Measurements from ENCODE around the gene PAPOLB. TPM values are rescaled to one million over a fixed set of nuclear protein-coding genes. Genes with fewer than 3 reads are reported as not detected.

The PAPOLB gene
- total RNA-seq, 1 experiment from 2014 or later = not detected

DNA sequence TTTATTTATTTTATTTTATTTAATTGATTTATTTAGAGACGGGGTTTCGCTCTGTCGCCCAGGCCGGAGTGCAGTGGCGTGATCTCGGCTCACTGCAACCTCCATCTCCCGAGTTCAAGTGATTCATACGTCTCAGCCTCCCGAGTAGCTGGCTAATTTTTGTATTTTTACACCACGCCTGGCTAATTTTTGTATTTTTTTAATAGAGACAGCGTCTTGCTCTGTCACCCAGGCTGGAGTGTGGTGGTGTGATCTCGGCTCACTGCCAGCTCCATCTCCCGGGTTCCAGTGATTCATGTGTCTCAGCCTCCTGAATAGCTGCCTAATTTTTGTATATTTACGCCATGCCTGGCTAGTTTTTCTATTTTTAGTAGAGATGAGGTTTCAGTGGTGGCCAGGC, 52.2 kb downstream of the PAPOLB start:
- Mint-ChIP-seq H3K27ac (ENCODE audit: low read depth, unreplicated experiment) (no peak overlapping the region), H3K36me3 (ENCODE audit: insufficient read depth, unreplicated experiment) (no peaks in the 10 kb centered on the region), H3K4me1 (ENCODE audit: insufficient read depth, unreplicated experiment) (no peaks in the 10 kb centered on the region), H3K27me3 (ENCODE audit: insufficient read depth, unreplicated experiment) (peaks cover 27% of the 10 kb centered on the region), H3K4me3 (ENCODE audit: unreplicated experiment) (no peak overlapping the region), H3K9me3 (ENCODE audit: unreplicated experiment) (peaks cover 10% of the 10 kb centered on the region)
- BruUV-seq (replicated peaks) = no TSS peak
- CTCF ChIA-PET = no interaction called here
- POLR2A ChIA-PET = no interaction called here
- no peak for DNase-seq (ENCODE audit: unreplicated experiment)
- TF ChIP-seq, protein P1, sequence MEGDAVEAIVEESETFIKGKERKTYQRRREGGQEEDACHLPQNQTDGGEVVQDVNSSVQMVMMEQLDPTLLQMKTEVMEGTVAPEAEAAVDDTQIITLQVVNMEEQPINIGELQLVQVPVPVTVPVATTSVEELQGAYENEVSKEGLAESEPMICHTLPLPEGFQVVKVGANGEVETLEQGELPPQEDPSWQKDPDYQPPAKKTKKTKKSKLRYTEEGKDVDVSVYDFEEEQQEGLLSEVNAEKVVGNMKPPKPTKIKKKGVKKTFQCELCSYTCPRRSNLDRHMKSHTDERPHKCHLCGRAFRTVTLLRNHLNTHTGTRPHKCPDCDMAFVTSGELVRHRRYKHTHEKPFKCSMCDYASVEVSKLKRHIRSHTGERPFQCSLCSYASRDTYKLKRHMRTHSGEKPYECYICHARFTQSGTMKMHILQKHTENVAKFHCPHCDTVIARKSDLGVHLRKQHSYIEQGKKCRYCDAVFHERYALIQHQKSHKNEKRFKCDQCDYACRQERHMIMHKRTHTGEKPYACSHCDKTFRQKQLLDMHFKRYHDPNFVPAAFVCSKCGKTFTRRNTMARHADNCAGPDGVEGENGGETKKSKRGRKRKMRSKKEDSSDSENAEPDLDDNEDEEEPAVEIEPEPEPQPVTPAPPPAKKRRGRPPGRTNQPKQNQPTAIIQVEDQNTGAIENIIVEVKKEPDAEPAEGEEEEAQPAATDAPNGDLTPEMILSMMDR (IDR thresholded peaks at IDR 0.05; ENCODE audit: unreplicated experiment) = no peak
- intact Hi-C loops (cut with micrococcal nuclease) = no loop called here

- CTCF ChIA-PET = no interaction called here
Observed at GRCh38 chr7:4809091-4809591, 52.7 kb downstream of the PAPOLB start.

GRCh38 chr7:4808565-4808964, 53.3 kb downstream of the PAPOLB start:
- H3K9me3 Mint-ChIP-seq (ENCODE audit: unreplicated experiment) = peaks cover 10% of the 10 kb centered on the region
- TF ChIP-seq, protein P1 (IDR thresholded peaks at IDR 0.05; ENCODE audit: unreplicated experiment) = no peak
- no peak for DNase-seq (ENCODE audit: unreplicated experiment)
- no peak overlapping the region for H3K27ac Mint-ChIP-seq (ENCODE audit: low read depth, unreplicated experiment)
- H3K4me3 Mint-ChIP-seq (ENCODE audit: unreplicated experiment) = no peak overlapping the region
- no peaks in the 10 kb centered on the region for H3K4me1 Mint-ChIP-seq (ENCODE audit: insufficient read depth, unreplicated experiment)
- no peaks in the 10 kb centered on the region for H3K36me3 Mint-ChIP-seq (ENCODE audit: insufficient read depth, unreplicated experiment)
- peaks cover 27% of the 10 kb centered on the region for H3K27me3 Mint-ChIP-seq (ENCODE audit: insufficient read depth, unreplicated experiment)
- ChIA-PET POLR2A (interaction anchor here (0.6 kb wide), 1 partner anchor 332 kb away, joined by 4 read pairs; no protein-coding TSS in a partner anchor), CTCF (no interaction called here)
- intact Hi-C loops (cut with micrococcal nuclease) = no loop called here
- BruUV-seq (replicated peaks) = no TSS peak

More at GRCh38 chr7:4809091-4809591, 52.7 kb downstream of the PAPOLB start:
- intact Hi-C loops (cut with micrococcal nuclease) = no loop called here
- Mint-ChIP-seq H3K4me3 (ENCODE audit: unreplicated experiment) (no peak overlapping the region), H3K36me3 (ENCODE audit: insufficient read depth, unreplicated experiment) (no peaks in the 10 kb centered on the region), H3K27ac (ENCODE audit: low read depth, unreplicated experiment) (no peak overlapping the region), H3K27me3 (ENCODE audit: insufficient read depth, unreplicated experiment) (peaks cover 27% of the 10 kb centered on the region), H3K9me3 (ENCODE audit: unreplicated experiment) (peaks cover 10% of the 10 kb centered on the region), H3K4me1 (ENCODE audit: insufficient read depth, unreplicated experiment) (no peaks in the 10 kb centered on the region)
- POLR2A ChIA-PET = no interaction called here
- DNase-seq (ENCODE audit: unreplicated experiment) = no peak
- no TSS peak for BruUV-seq (replicated peaks)
- TF ChIP-seq, protein P1 (IDR thresholded peaks at IDR 0.05; ENCODE audit: unreplicated experiment) = no peak

- TF ChIP-seq, protein P1 (IDR thresholded peaks at IDR 0.05; ENCODE audit: unreplicated experiment) = no peak
- intact Hi-C loops (cut with micrococcal nuclease) = no loop called here
- ChIA-PET POLR2A (interaction anchor here (0.6 kb wide), 1 partner anchor 333 kb away, joined by 4 read pairs; no protein-coding TSS in a partner anchor), CTCF (no interaction called here)
- Mint-ChIP-seq H3K36me3 (ENCODE audit: insufficient read depth, unreplicated experiment) (no peaks in the 10 kb centered on the region), H3K4me1 (ENCODE audit: insufficient read depth, unreplicated experiment) (no peaks in the 10 kb centered on the region), H3K27ac (ENCODE audit: low read depth, unreplicated experiment) (no peak overlapping the region), H3K27me3 (ENCODE audit: insufficient read depth, unreplicated experiment) (peaks cover 27% of the 10 kb centered on the region), H3K4me3 (ENCODE audit: unreplicated experiment) (no peak overlapping the region), H3K9me3 (ENCODE audit: unreplicated experiment) (peaks cover 7% of the 10 kb centered on the region)
- DNase-seq (ENCODE audit: unreplicated experiment) = no peak
- no TSS peak for BruUV-seq (replicated peaks)
Observed at GRCh38 chr7:4808026-4808425, 53.8 kb downstream of the PAPOLB start.

Other genes with a start within 250 kb of the PAPOLB start
- gene FOXK1, start 179.7 kb downstream of the PAPOLB start, total RNA-seq (2022) = 37.7 and 43.8 TPM in 2 replicates
- gene AP5Z1, start 86.4 kb downstream of the PAPOLB start, total RNA-seq (2022) = 26.5 and 35.0 TPM in 2 replicates
- gene RADIL, start 21.7 kb upstream of the PAPOLB start, total RNA-seq (2022) = not detected in 2 replicates
- gene MMD2, start 97.2 kb upstream of the PAPOLB start, total RNA-seq (2022) = not detected in 2 replicates
- 14.4 and 14.6 TPM in 2 replicates for gene RBAK, start 183.8 kb upstream of the PAPOLB start, total RNA-seq (2022)